Endothelial cell of umbilical vein (primary cell): ENCODE measurements around the gene PHKG1.

ENCODE experiments used
- CTCF ChIP-seq, 2 donors: IDR thresholded peaks; 1 replicate in 1 of 2; 2 replicates in 1 of 2; pipeline ENCODE4 v1.5.1; 2011; ENCODE audit warnings: low read length in 2 of 2, mild to moderate bottlenecking in 2 of 2, moderate library complexity in 2 of 2, control low read depth in 1 of 2, inconsistent platforms in 1 of 2, low read depth in 1 of 2; ENCODE audit not compliant: insufficient read depth in 1 of 2; ENCODE audit errors: extremely low read depth in 1 of 2
- EZH2 ChIP-seq: IDR thresholded peaks from 2 replicates; pipeline ENCODE4 v1.6.1; 2012; ENCODE audit warnings: borderline replicate concordance, low read depth, mild to moderate bottlenecking, moderate library complexity, low read length, inconsistent platforms; ENCODE audit not compliant: severe bottlenecking
- FOS ChIP-seq: IDR thresholded peaks from 2 replicates; pipeline ENCODE4 v1.6.1; 2011; ENCODE audit warnings: mild to moderate bottlenecking, low read length, moderate library complexity, borderline replicate concordance; ENCODE audit not compliant: insufficient read depth
- GATA2 ChIP-seq: IDR thresholded peaks from 2 replicates; pipeline ENCODE4 v1.7.0; 2011; ENCODE audit warnings: low read depth, mild to moderate bottlenecking, moderate library complexity, mixed read lengths, low read length; ENCODE audit not compliant: insufficient read length, insufficient read depth
- JUN ChIP-seq: IDR thresholded peaks from 2 replicates; pipeline ENCODE4 v1.6.1; 2011; ENCODE audit warnings: borderline replicate concordance, low read depth; ENCODE audit not compliant: insufficient read length, insufficient read depth
- MAX ChIP-seq: IDR thresholded peaks from 2 replicates; pipeline ENCODE4 v1.6.1; 2011; ENCODE audit not compliant: insufficient read depth, insufficient read length
- POLR2A ChIP-seq: IDR thresholded peaks from 2 replicates; pipeline ENCODE4 v1.6.1; 2012; ENCODE audit warnings: low read depth, mild to moderate bottlenecking, control low read depth, low read length
- POLR2AphosphoS5 ChIP-seq: IDR thresholded peaks from 2 replicates; pipeline ENCODE4 v1.6.1; 2012; ENCODE audit warnings: low read depth, mild to moderate bottlenecking, control low read depth, low read length, moderate library complexity; ENCODE audit not compliant: insufficient read depth

- TF ChIP-seq POLR2A (no peak), CTCF (IDR thresholded peaks at IDR 0.05; ENCODE audit: extremely low read depth in 1 of 2, insufficient read depth in 1 of 2, low read depth in 1 of 2, low read length in 2 of 2) (no peak), POLR2AphosphoS5 (no peak), FOS (no peak), MAX (no peak), JUN (no peak), EZH2 (no peak), GATA2 (no peak)
These were observed 4.9 kb upstream of the PHKG1 start for GRCh38 chr7:56097700-56098099.
